C4-2B (cell line): ENCODE data around the gene RUNX3.

Experiments used
- CTCF ChIP-seq: fragments of 450-650 bp; conservative IDR thresholded peaks from 2 replicates; pipeline ENCODE4 v1.5.1; 2017; ENCODE audit warnings: mild to moderate bottlenecking
- ZFX ChIP-seq: fragments of 450-650 bp; IDR thresholded peaks from 2 replicates; pipeline ENCODE4 v1.6.1; 2017

- TF ChIP-seq CTCF: no peak
- no peak for TF ChIP-seq ZFX
These were observed 42.8 kb upstream of the RUNX3 start for GRCh38 chr1:24972915-24973242.
